IMR-90 (cell line): Measurements from ENCODE around the gene EID3. TPM values are rescaled to one million over a fixed set of nuclear protein-coding genes. Genes with fewer than 3 reads are reported as not detected.

Source experiments
- ATAC-seq: fragments of 200-7000 bp; cut with Tn5 transposase; 2 replicates; pipeline ENCODE4 v1.9.1; 2020; ENCODE audit warnings: low read depth, mild to moderate bottlenecking, moderate library complexity
- BruUV-seq: library from RNA; stranded (reverse); fragments of 400-500 nt; replicated peaks from 2 replicates; lab custom pipeline; 2021; lab: Mats Ljungman, UMichigan
- CTCF ChIA-PET: fragments of 300-600 bp; formaldehyde crosslinking; extraction: SDS; loops from one replicate; lab custom pipeline; 2021; ENCODE audit warnings: antibody characterized with exemption; lab: Yijun Ruan, JAX
- POLR2A ChIA-PET: fragments of 300-600 bp; sonication (Branson Sonifier 250); formaldehyde crosslinking; loops from one replicate; lab custom pipeline; 2022; ENCODE audit warnings: antibody characterized with exemption; ENCODE audit not compliant: unreplicated experiment; lab: Charles Lee
- DNase-seq: peaks from one replicate; pipeline ENCODE4 v3.0.0; 2013
- H2AFZ ChIP-seq: replicated peaks from 2 replicates; pipeline ENCODE3; 2013; ENCODE audit warnings: low read length, mild to moderate bottlenecking; ENCODE audit not compliant: poor library complexity
- H2AK5ac ChIP-seq: 2 replicates; pipeline ENCODE4 v1.6.1; 2013; ENCODE audit warnings: low read depth, low read length, inconsistent platforms
- H2AK9ac ChIP-seq: replicated peaks from 2 replicates; pipeline ENCODE3; 2013; ENCODE audit warnings: mild to moderate bottlenecking, low read depth, low read length, moderate library complexity; ENCODE audit not compliant: poor library complexity
- H2BK120ac ChIP-seq: 2 replicates; pipeline ENCODE4 v1.6.1; 2013; ENCODE audit warnings: low read depth, low read length, inconsistent platforms
- H2BK15ac ChIP-seq: 3 replicates; pipeline ENCODE4 v1.6.1; 2013; ENCODE audit warnings: low read depth, low read length, inconsistent platforms
- H2BK20ac ChIP-seq: 2 replicates; pipeline ENCODE4 v1.6.1; 2013; ENCODE audit warnings: low read depth, mild to moderate bottlenecking, inconsistent platforms, low read length, moderate library complexity
- H2BK5ac ChIP-seq: 2 replicates; pipeline ENCODE4 v1.6.1; 2013; ENCODE audit warnings: mild to moderate bottlenecking, low read depth, low read length, inconsistent platforms; ENCODE audit not compliant: poor library complexity, severe bottlenecking
- H3K14ac ChIP-seq: replicated peaks from 2 replicates; pipeline ENCODE4 v1.6.1; 2013; ENCODE audit warnings: low read depth, low read length, inconsistent platforms
- H3K18ac ChIP-seq: 2 replicates; pipeline ENCODE4 v1.6.1; 2013; ENCODE audit warnings: low read depth, low read length, control low read depth
- H3K23ac ChIP-seq: 2 replicates; pipeline ENCODE4 v1.6.1; 2013; ENCODE audit warnings: low read depth, low read length, inconsistent platforms
- H3K27ac ChIP-seq: 2 replicates; pipeline ENCODE4 v1.5.1; 2013; ENCODE audit warnings: mild to moderate bottlenecking, control low read depth, low read length; ENCODE audit not compliant: insufficient read depth
- H3K27me3 ChIP-seq: 2 replicates; pipeline ENCODE4 v1.6.1; 2013; ENCODE audit warnings: low read length; ENCODE audit not compliant: control insufficient read depth, insufficient read depth
- H3K36me3 ChIP-seq: 2 replicates; pipeline ENCODE4 v1.6.1; 2013; ENCODE audit warnings: low read length, mixed read lengths; ENCODE audit not compliant: control insufficient read depth, insufficient read depth
- H3K4ac ChIP-seq: 2 replicates; pipeline ENCODE4 v1.6.1; 2013; ENCODE audit warnings: low read depth, low read length, inconsistent platforms
- H3K4me1 ChIP-seq: 2 replicates; pipeline ENCODE4 v1.6.1; 2013; ENCODE audit warnings: low read length, mixed read lengths; ENCODE audit not compliant: control insufficient read depth, insufficient read depth
- H3K4me2 ChIP-seq: 2 replicates; pipeline ENCODE4 v1.6.1; 2013; ENCODE audit warnings: low read depth, mild to moderate bottlenecking, control low read depth, low read length, moderate library complexity
- H3K4me3 ChIP-seq: 2 replicates; pipeline ENCODE4 v1.5.1; 2013; ENCODE audit warnings: low read depth, mild to moderate bottlenecking, control low read depth, low read length, moderate library complexity; ENCODE audit not compliant: insufficient read depth
- H3K56ac ChIP-seq: 2 replicates; pipeline ENCODE4 v1.6.1; 2013; ENCODE audit warnings: low read length, inconsistent platforms; ENCODE audit not compliant: insufficient read depth; ENCODE audit errors: extremely low read depth
- H3K79me1 ChIP-seq, 2 experiments: 2 replicates each; pipeline ENCODE4 v1.6.1; 2013; ENCODE audit warnings: low read length in 2 of 2, inconsistent platforms in 1 of 2, low read depth in 1 of 2
- H3K9ac ChIP-seq: 2 replicates; pipeline ENCODE4 v1.6.1; 2013; ENCODE audit warnings: low read depth, low read length, control low read depth
- H3K9me1 ChIP-seq: 2 replicates; pipeline ENCODE4 v1.6.1; 2013; ENCODE audit warnings: low read length, inconsistent platforms; ENCODE audit not compliant: insufficient read depth
- H3K9me3 ChIP-seq: 2 replicates; pipeline ENCODE4 v1.6.1; 2013; ENCODE audit warnings: low read length; ENCODE audit not compliant: control insufficient read depth, insufficient read depth
- H4K20me1 ChIP-seq: 2 replicates; pipeline ENCODE4 v1.6.1; 2013; ENCODE audit warnings: low read length, inconsistent platforms; ENCODE audit not compliant: insufficient read depth
- H4K5ac ChIP-seq: 2 replicates; pipeline ENCODE4 v1.6.1; 2013; ENCODE audit warnings: mild to moderate bottlenecking, low read depth, low read length, control low read depth
- H4K8ac ChIP-seq, 2 experiments: 2 replicates each; pipeline ENCODE4 v1.6.1; 2013; ENCODE audit warnings: low read depth in 2 of 2, low read length in 2 of 2, control low read depth in 1 of 2, inconsistent platforms in 1 of 2
- H4K91ac ChIP-seq: 2 replicates; pipeline ENCODE4 v1.6.1; 2013; ENCODE audit warnings: low read depth, low read length, inconsistent platforms; ENCODE audit not compliant: insufficient read depth
- BHLHE40 ChIP-seq: fragments of 150-350 bp; IDR thresholded peaks from 2 replicates; pipeline ENCODE4 v1.6.1; 2016; ENCODE audit warnings: mild to moderate bottlenecking, low read depth, low read length
- CEBPB ChIP-seq: IDR thresholded peaks from 2 replicates; pipeline ENCODE4 v1.6.1; 2012; ENCODE audit warnings: low read depth, low read length, improper control_type of control experiment
- ELK1 ChIP-seq: fragments of 150-350 bp; IDR thresholded peaks from 2 replicates; pipeline ENCODE4 v1.6.1; 2016; ENCODE audit warnings: low read depth, mild to moderate bottlenecking, low read length, moderate library complexity, borderline replicate concordance
- FOS ChIP-seq: fragments of 150-350 bp; IDR thresholded peaks from 2 replicates; pipeline ENCODE4 v1.6.1; 2016; ENCODE audit warnings: low read depth, low read length
- MAFK ChIP-seq: IDR thresholded peaks from 2 replicates; pipeline ENCODE4 v1.6.1; 2012; ENCODE audit warnings: low read depth, low read length, improper control_type of control experiment
- MAZ ChIP-seq: IDR thresholded peaks from 2 replicates; pipeline ENCODE4 v1.6.1; 2012; ENCODE audit warnings: low read depth, mild to moderate bottlenecking, low read length, improper control_type of control experiment, moderate library complexity, borderline replicate concordance
- NFE2L2 ChIP-seq: fragments of 150-350 bp; IDR thresholded peaks from 2 replicates; pipeline ENCODE4 v1.6.1; 2016; ENCODE audit warnings: low read depth, mild to moderate bottlenecking, low read length
- POLR2A ChIP-seq: IDR thresholded peaks from 2 replicates; pipeline ENCODE4 v1.6.1; 2012; ENCODE audit warnings: mild to moderate bottlenecking, low read depth, low read length
- RAD21 ChIP-seq: IDR thresholded peaks from 2 replicates; pipeline ENCODE4 v1.6.1; 2012; ENCODE audit warnings: low read length, improper control_type of control experiment
- RCOR1 ChIP-seq: IDR thresholded peaks from 2 replicates; pipeline ENCODE4 v1.6.1; 2012; ENCODE audit warnings: mild to moderate bottlenecking, low read length, improper control_type of control experiment; ENCODE audit not compliant: insufficient replicate concordance
- RFX5 ChIP-seq: IDR thresholded peaks from 2 replicates; pipeline ENCODE4 v1.8.0; 2012; ENCODE audit warnings: low read depth, mild to moderate bottlenecking, low read length, moderate library complexity
- SMC3 ChIP-seq: fragments of 150-350 bp; IDR thresholded peaks from 2 replicates; pipeline ENCODE4 v1.6.1; 2016; ENCODE audit warnings: low read depth, mild to moderate bottlenecking, antibody characterized with exemption, low read length, moderate library complexity
- WGBS, 2 experiments: methylation state at CpG; one replicate each; pipeline versions ENCODE4 v1.1.5 to v1.1.7; 2013; ENCODE audit warnings: missing lambda C conversion rate in 2 of 2; ENCODE audit not compliant: insufficient read length in 1 of 2; ENCODE audit errors: extremely low coverage in 2 of 2; 5-methylcytosine and 5-hydroxymethylcytosine counted together
- dilution Hi-C: fragments of 300-500 bp; cut with HindIII; formaldehyde crosslinking; loops from one replicate; pipeline ENCODE4 v1.14.3; 2018; ENCODE audit warnings: low sequenced_read_pairs; ENCODE audit not compliant: unreplicated experiment
- in situ Hi-C: fragments of 300-500 bp; cut with MboI; formaldehyde crosslinking; loops from 3 replicates; pipeline ENCODE4 v1.14.3; 2019; ENCODE audit warnings: low sequenced_read_pairs, inconsistent platforms, mixed read lengths
- intact Hi-C: fragments of 100-400 bp; cut with micrococcal nuclease; formaldehyde crosslinking; loops from 2 replicates; pipeline ENCODE4 v1.10.0; 2022
- polyA plus RNA-seq, 3 experiments: library from polyadenylated mRNA; depleted of rRNA; stranded (reverse); fragments of >200 nt; gene quantifications; 2 replicates each; pipeline ENCODE4 v1.2.3, GENCODE V29; 2012; ENCODE audit warnings: low replicate concordance in 1 of 3
- total RNA-seq: library from RNA; depleted of rRNA; stranded (reverse); fragments of >200 nt; gene quantifications from 2 replicates; pipeline ENCODE4 v1.2.3, GENCODE V29; 2012
- TF ChIP-seq, protein P1 (sequence below): conservative IDR thresholded peaks from 2 replicates; pipeline ENCODE4 v1.5.1; 2012; ENCODE audit warnings: mild to moderate bottlenecking, low read depth, low read length, improper control_type of control experiment
- TF ChIP-seq, protein P2 (sequence below): fragments of 150-350 bp; IDR thresholded peaks from 2 replicates; pipeline ENCODE4 v1.6.1; 2017; ENCODE audit warnings: mild to moderate bottlenecking, antibody characterized with exemption, low read length, low read depth

The EID3 gene
- total and polyA plus RNA-seq, 2 of the 4 experiments (the other 2 are of a cell fraction), result 2.2 to 4.1 TPM

DNA sequence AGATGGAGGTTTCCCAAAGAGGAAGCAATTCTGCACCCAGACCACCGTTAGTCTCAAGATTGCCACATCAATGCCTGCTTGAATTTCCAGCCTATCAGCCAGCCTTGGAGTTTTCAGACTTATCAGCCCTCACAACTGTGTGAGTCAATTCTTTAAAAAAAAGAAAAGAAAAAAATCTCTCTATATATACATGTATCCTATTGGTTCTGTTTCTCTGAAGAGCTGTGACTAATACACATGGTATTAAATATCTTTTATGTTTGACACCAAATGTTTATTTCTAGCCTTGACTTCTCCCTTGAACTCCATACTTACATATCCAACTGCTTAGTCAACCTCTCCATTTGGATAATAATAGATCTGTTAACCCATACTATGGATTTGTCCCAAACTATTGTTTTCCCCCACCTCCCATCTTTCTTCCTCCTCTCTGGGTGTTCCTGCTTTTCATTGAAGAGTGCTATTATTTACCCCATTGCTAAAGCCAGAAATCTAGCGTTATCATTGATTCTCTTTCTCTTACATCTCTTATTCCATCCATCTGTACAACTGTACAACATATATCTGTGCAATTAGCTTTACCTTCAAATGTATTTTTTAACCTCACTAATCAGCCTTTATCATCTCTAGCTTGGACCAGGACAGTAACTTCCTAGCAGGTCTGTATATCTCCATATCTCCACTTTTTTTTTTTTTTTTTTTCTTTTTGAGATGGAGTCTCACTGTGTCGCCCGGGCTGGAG lies 22.7 kb upstream of the EID3 start:
- H2AK5ac ChIP-seq, result peak overlapping the region; percentile 79; the same call in 1 of the 2 replicates
- peak overlapping the region; percentile 42; the same call in 1 of the 2 replicates for H3K4me3 ChIP-seq
- H4K8ac ChIP-seq, result peak overlapping the region; percentile 87 to 96
- H3K18ac ChIP-seq, result peak overlapping the region; percentile 100; the same call in 1 of the 2 replicates
- no peaks in the 10 kb centered on the region; the same call in 1 of the 2 replicates for H3K9me3 ChIP-seq
- H2AFZ ChIP-seq, result no peak overlapping the region
- H3K27me3 ChIP-seq, result no peaks in the 10 kb centered on the region
- H3K23ac ChIP-seq, result peak overlapping the region; percentile 89
- H2BK120ac ChIP-seq, result peak overlapping the region; percentile 97
- H3K9ac ChIP-seq, result peak overlapping the region; percentile 77; the same call in 1 of the 2 replicates
- H2AK9ac ChIP-seq, result no peak overlapping the region
- H2BK20ac ChIP-seq, result peak overlapping the region; percentile 97
- ATAC-seq, result peak; percentile 87
- 0 out of 2 replicates have a peak, but pooled peaks cover 5% of the 10 kb centered on the region for H3K9me1 ChIP-seq
- H4K91ac ChIP-seq, result peak overlapping the region; percentile 96
- ChIA-PET CTCF (no interaction called here), POLR2A (interaction anchor here (0.5 kb wide), 1 partner anchor 12 kb away, joined by 6 read pairs; no protein-coding TSS in a partner anchor)
- peak overlapping the region; percentile 87 for H3K4me2 ChIP-seq
- dilution Hi-C loops (no loop called here), in situ Hi-C loops (no loop called here), intact Hi-C loops (loop anchor here (10.0 kb wide), 1 partner anchor 316 kb away; the partner anchor contains the start of gene TDG)
- H3K14ac ChIP-seq, result peak overlapping the region; percentile 86
- H3K79me1 ChIP-seq, result peaks cover 9 to 40% of the 10 kb centered on the region in 2 experiments; a peak in 3 of 4 replicates
- peak overlapping the region; percentile 99 for H2BK5ac ChIP-seq
- H3K56ac ChIP-seq, result peak overlapping the region; percentile 89
- WGBS, 2 experiments, result no CpG with 5 or more reads among the region's 4 CpGs
- no TSS peak for BruUV-seq
- no peaks in the 10 kb centered on the region for H4K20me1 ChIP-seq
- H4K5ac ChIP-seq, result peak overlapping the region; percentile 97; the same call in 1 of the 2 replicates
- peak; percentile 97 for DNase-seq
- peak overlapping the region; percentile 98 for H3K4ac ChIP-seq
- peak overlapping the region; percentile 86; the same call in 2 of the 3 replicates for H2BK15ac ChIP-seq
- peaks cover 18% of the 10 kb centered on the region for H3K4me1 ChIP-seq
- H3K27ac ChIP-seq, result peak overlapping the region; percentile 98
- no peaks in the 10 kb centered on the region for H3K36me3 ChIP-seq
- no peak for TF ChIP-seq RFX5
- no peak for TF ChIP-seq BHLHE40
- no peak for TF ChIP-seq ELK1
- TF ChIP-seq SMC3, result no peak
- TF ChIP-seq MAZ, result no peak
- no peak for TF ChIP-seq NFE2L2
- no peak for TF ChIP-seq POLR2A
- peak; percentile 86 for TF ChIP-seq FOS
- TF ChIP-seq RAD21, result no peak
- TF ChIP-seq CEBPB, result peak; percentile 98
- TF ChIP-seq MAFK, result no peak
- TF ChIP-seq, protein P1, sequence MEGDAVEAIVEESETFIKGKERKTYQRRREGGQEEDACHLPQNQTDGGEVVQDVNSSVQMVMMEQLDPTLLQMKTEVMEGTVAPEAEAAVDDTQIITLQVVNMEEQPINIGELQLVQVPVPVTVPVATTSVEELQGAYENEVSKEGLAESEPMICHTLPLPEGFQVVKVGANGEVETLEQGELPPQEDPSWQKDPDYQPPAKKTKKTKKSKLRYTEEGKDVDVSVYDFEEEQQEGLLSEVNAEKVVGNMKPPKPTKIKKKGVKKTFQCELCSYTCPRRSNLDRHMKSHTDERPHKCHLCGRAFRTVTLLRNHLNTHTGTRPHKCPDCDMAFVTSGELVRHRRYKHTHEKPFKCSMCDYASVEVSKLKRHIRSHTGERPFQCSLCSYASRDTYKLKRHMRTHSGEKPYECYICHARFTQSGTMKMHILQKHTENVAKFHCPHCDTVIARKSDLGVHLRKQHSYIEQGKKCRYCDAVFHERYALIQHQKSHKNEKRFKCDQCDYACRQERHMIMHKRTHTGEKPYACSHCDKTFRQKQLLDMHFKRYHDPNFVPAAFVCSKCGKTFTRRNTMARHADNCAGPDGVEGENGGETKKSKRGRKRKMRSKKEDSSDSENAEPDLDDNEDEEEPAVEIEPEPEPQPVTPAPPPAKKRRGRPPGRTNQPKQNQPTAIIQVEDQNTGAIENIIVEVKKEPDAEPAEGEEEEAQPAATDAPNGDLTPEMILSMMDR, result no peak
- TF ChIP-seq, protein P2, sequence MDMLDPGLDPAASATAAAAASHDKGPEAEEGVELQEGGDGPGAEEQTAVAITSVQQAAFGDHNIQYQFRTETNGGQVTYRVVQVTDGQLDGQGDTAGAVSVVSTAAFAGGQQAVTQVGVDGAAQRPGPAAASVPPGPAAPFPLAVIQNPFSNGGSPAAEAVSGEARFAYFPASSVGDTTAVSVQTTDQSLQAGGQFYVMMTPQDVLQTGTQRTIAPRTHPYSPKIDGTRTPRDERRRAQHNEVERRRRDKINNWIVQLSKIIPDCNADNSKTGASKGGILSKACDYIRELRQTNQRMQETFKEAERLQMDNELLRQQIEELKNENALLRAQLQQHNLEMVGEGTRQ, result no peak
- peak; percentile 99 for TF ChIP-seq RCOR1
